Trophoblast cell (in vitro differentiated cells and primary cell): ENCODE data around the gene MAP4K4.
A peak's percentile ranks its signal among the peaks of the same experiment; 100 is the strongest.

Source experiments
- DNase-seq, 2 donors: peaks; one replicate each; pipeline ENCODE4 v3.0.0-alpha.2; 2016
- H2AFZ ChIP-seq: 2 replicates; pipeline ENCODE4 v1.6.1; 2013; ENCODE audit warnings: low read length, moderate library complexity, mild to moderate bottlenecking; ENCODE audit not compliant: insufficient read depth, poor library complexity
- H2AK5ac ChIP-seq: 2 replicates; pipeline ENCODE4 v1.6.1; 2013; ENCODE audit warnings: mild to moderate bottlenecking, low read length
- H2BK120ac ChIP-seq: 2 replicates; pipeline ENCODE4 v1.6.1; 2013; ENCODE audit warnings: low read length, mild to moderate bottlenecking, moderate library complexity; ENCODE audit not compliant: insufficient read depth, poor library complexity
- H2BK12ac ChIP-seq: 2 replicates; pipeline ENCODE4 v1.6.1; 2013; ENCODE audit warnings: mild to moderate bottlenecking, low read length, moderate library complexity
- H2BK5ac ChIP-seq: 2 replicates; pipeline ENCODE4 v1.6.1; 2013; ENCODE audit warnings: low read length, low read depth, moderate library complexity, mild to moderate bottlenecking; ENCODE audit not compliant: poor library complexity
- H3K14ac ChIP-seq: 2 replicates; pipeline ENCODE4 v1.6.1; 2013; ENCODE audit warnings: mild to moderate bottlenecking, low read length
- H3K18ac ChIP-seq: 2 replicates; pipeline ENCODE4 v1.6.1; 2013; ENCODE audit warnings: mild to moderate bottlenecking, low read length
- H3K23ac ChIP-seq: 2 replicates; pipeline ENCODE4 v1.6.1; 2013; ENCODE audit warnings: low read length
- H3K27ac ChIP-seq: 2 replicates; pipeline ENCODE4 v1.5.1; 2013; ENCODE audit warnings: low read depth, mild to moderate bottlenecking, inconsistent platforms, low read length, moderate library complexity
- H3K27me3 ChIP-seq: 2 replicates; pipeline ENCODE4 v1.6.1; 2013; ENCODE audit warnings: inconsistent platforms, mild to moderate bottlenecking, low read length, moderate library complexity; ENCODE audit not compliant: insufficient read depth
- H3K36me3 ChIP-seq, 2 experiments: 1 replicate in 1 of 2; 2 replicates in 1 of 2; pipeline ENCODE4 v1.6.1; 2013; ENCODE audit warnings: low read length in 2 of 2, mild to moderate bottlenecking in 2 of 2, moderate library complexity in 1 of 2; ENCODE audit not compliant: insufficient read depth in 2 of 2, control insufficient read depth in 1 of 2
- H3K4ac ChIP-seq: 2 replicates; pipeline ENCODE4 v1.6.1; 2013; ENCODE audit warnings: low read depth, mild to moderate bottlenecking, low read length, moderate library complexity
- H3K4me1 ChIP-seq, 2 experiments: 1 replicate in 1 of 2; 2 replicates in 1 of 2; pipeline ENCODE4 v1.6.1; 2013; ENCODE audit warnings: low read length in 2 of 2, mild to moderate bottlenecking in 2 of 2, moderate library complexity in 1 of 2; ENCODE audit not compliant: insufficient read depth in 2 of 2, control insufficient read depth in 1 of 2
- H3K4me2 ChIP-seq: 2 replicates; pipeline ENCODE4 v1.6.1; 2013; ENCODE audit warnings: inconsistent platforms, mild to moderate bottlenecking, low read length, moderate library complexity
- H3K4me3 ChIP-seq: 2 replicates; pipeline ENCODE4 v1.5.1; 2013; ENCODE audit warnings: mild to moderate bottlenecking, low read depth, low read length, inconsistent platforms
- H3K79me1 ChIP-seq: one replicate; pipeline ENCODE4 v1.6.1; 2013; ENCODE audit warnings: low read length
- H3K79me2 ChIP-seq: 2 replicates; pipeline ENCODE4 v1.6.1; 2013; ENCODE audit warnings: low read length, mild to moderate bottlenecking; ENCODE audit not compliant: control insufficient read depth, insufficient read depth, poor library complexity
- H3K9ac ChIP-seq: 2 replicates; pipeline ENCODE4 v1.6.1; 2013; ENCODE audit warnings: mild to moderate bottlenecking, low read length
- H3K9me3 ChIP-seq: 2 replicates; pipeline ENCODE4 v1.6.1; 2013; ENCODE audit warnings: low read depth, mild to moderate bottlenecking, control low read depth, inconsistent platforms, low read length; ENCODE audit not compliant: insufficient read depth
- H4K12ac ChIP-seq: 2 replicates; pipeline ENCODE4 v1.6.1; 2013; ENCODE audit warnings: low read depth, mild to moderate bottlenecking, low read length, moderate library complexity
- H4K8ac ChIP-seq: 2 replicates; pipeline ENCODE4 v1.6.1; 2013; ENCODE audit warnings: low read depth, mild to moderate bottlenecking, low read length, moderate library complexity
- H4K91ac ChIP-seq: one replicate; pipeline ENCODE4 v1.6.1; 2013; ENCODE audit warnings: low read depth, mild to moderate bottlenecking, low read length, moderate library complexity
- WGBS: extraction: QIAGEN DNeasy Blood & Tissue Kit; methylation state at CpG from one replicate; pipeline ENCODE4 v1.1.7; 2013; ENCODE audit warnings: missing lambda C conversion rate; ENCODE audit not compliant: insufficient read length, insufficient coverage; ENCODE audit errors: extremely low coverage; 5-methylcytosine and 5-hydroxymethylcytosine counted together

The MAP4K4 gene

GRCh38 chr2:101823859-101824258 is 126.4 kb downstream of the MAP4K4 start:
- H3K4me1 ChIP-seq: peaks cover 9 to 20% of the 10 kb centered on the region in 2 experiments
- H2BK5ac ChIP-seq: no peak overlapping the region
- H3K79me1 ChIP-seq: peaks cover 3% of the 10 kb centered on the region
- no peak overlapping the region for H3K4ac ChIP-seq
- no peak overlapping the region for H3K18ac ChIP-seq
- no peaks in the 10 kb centered on the region for H3K27me3 ChIP-seq
- peaks cover 2% of the 10 kb centered on the region for H3K79me2 ChIP-seq
- H3K9me3 ChIP-seq: no peaks in the 10 kb centered on the region
- no peak for DNase-seq
- no peak overlapping the region for H2AFZ ChIP-seq
- WGBS: no CpG with 5 or more reads among the region's 4 CpGs
- no peak overlapping the region for H4K91ac ChIP-seq
- no peak overlapping the region for H3K9ac ChIP-seq
- H3K36me3 ChIP-seq: peaks cover 0 to 2% of the 10 kb centered on the region in 2 experiments
- H2BK12ac ChIP-seq: no peak overlapping the region
- no peak overlapping the region for H3K4me3 ChIP-seq
- H3K23ac ChIP-seq: no peak overlapping the region
- H2AK5ac ChIP-seq: no peak overlapping the region
- no peak overlapping the region for H3K27ac ChIP-seq
- H3K14ac ChIP-seq: no peak overlapping the region
- no peak overlapping the region for H2BK120ac ChIP-seq
- H3K4me2 ChIP-seq: no peak overlapping the region
- H4K8ac ChIP-seq: no peak overlapping the region
- no peak overlapping the region for H4K12ac ChIP-seq

- Histone ChIP-seq H3K23ac (no peak overlapping the region), H4K8ac (no peak overlapping the region), H4K12ac (no peak overlapping the region), H3K79me1 (peaks cover 5% of the 10 kb centered on the region), H3K4me1 (peaks cover 9 to 18% of the 10 kb centered on the region in 2 experiments), H2AFZ (no peak overlapping the region), H3K4me3 (no peak overlapping the region), H2BK12ac (no peak overlapping the region), H2BK5ac (no peak overlapping the region), H3K36me3 (peaks cover 12 to 19% of the 10 kb centered on the region in 2 experiments), H3K4me2 (no peak overlapping the region), H3K4ac (no peak overlapping the region), H3K14ac (no peak overlapping the region), H3K27ac (peak overlapping the region; percentile 79), H3K9ac (no peak overlapping the region), H4K91ac (no peak overlapping the region), H3K18ac (no peak overlapping the region), H2AK5ac (no peak overlapping the region), H2BK120ac (no peak overlapping the region), H3K79me2 (no peaks in the 10 kb centered on the region), H3K9me3 (no peaks in the 10 kb centered on the region), H3K27me3 (no peaks in the 10 kb centered on the region)
- DNase-seq: no peak
- whole genome bisulfite sequencing: no CpG with 5 or more reads among the region's 2 CpGs
Observed at GRCh38 chr2:101826716-101827115, 129.2 kb downstream of the MAP4K4 start.

- DNase-seq: peak; percentile 43 to 70
- H3K79me1 ChIP-seq: peaks cover 5% of the 10 kb centered on the region
- peak overlapping the region; percentile 87 for H3K18ac ChIP-seq
- no peaks in the 10 kb centered on the region for H3K79me2 ChIP-seq
- peaks cover 9 to 18% of the 10 kb centered on the region in 2 experiments for H3K4me1 ChIP-seq
- peak overlapping the region; percentile 24 for H3K4me2 ChIP-seq
- peak overlapping the region; percentile 79 for H3K27ac ChIP-seq
- H2AFZ ChIP-seq: no peak overlapping the region
- H3K4me3 ChIP-seq: no peak overlapping the region
- H3K14ac ChIP-seq: peak overlapping the region; percentile 77
- no peak overlapping the region for H3K23ac ChIP-seq
- H3K9me3 ChIP-seq: no peaks in the 10 kb centered on the region
- peak overlapping the region; percentile 75 for H2BK12ac ChIP-seq
- H3K27me3 ChIP-seq: no peaks in the 10 kb centered on the region
- no CpG with 5 or more reads among the region's 2 CpGs for WGBS
- peak overlapping the region; percentile 58 for H2BK5ac ChIP-seq
- peak overlapping the region; percentile 60 for H2AK5ac ChIP-seq
- H4K91ac ChIP-seq: peak overlapping the region; percentile 63
- H3K4ac ChIP-seq: peak overlapping the region; percentile 61
- H4K8ac ChIP-seq: peak overlapping the region; percentile 70
- H2BK120ac ChIP-seq: peak overlapping the region; percentile 48
- H3K9ac ChIP-seq: no peak overlapping the region
- peaks cover 13 to 21% of the 10 kb centered on the region in 2 experiments for H3K36me3 ChIP-seq
- no peak overlapping the region for H4K12ac ChIP-seq
Observed at GRCh38 chr2:101827246-101827645, 129.7 kb downstream of the MAP4K4 start.

GRCh38 chr2:101828257-101828656 is 130.8 kb downstream of the MAP4K4 start:
- peaks cover 9 to 14% of the 10 kb centered on the region in 2 experiments for H3K4me1 ChIP-seq
- no peak for DNase-seq
- WGBS: 100% methylated on average over 1 of the region's 5 CpGs

More at GRCh38 chr2:101828257-101828656, 130.8 kb downstream of the MAP4K4 start:
- no peak overlapping the region for H3K14ac ChIP-seq
- no peaks in the 10 kb centered on the region for H3K9me3 ChIP-seq
- no peak overlapping the region for H3K9ac ChIP-seq
- peaks cover 13 to 23% of the 10 kb centered on the region in 2 experiments for H3K36me3 ChIP-seq
- no peak overlapping the region for H4K91ac ChIP-seq
- no peak overlapping the region for H3K4me3 ChIP-seq
- no peak overlapping the region for H2AK5ac ChIP-seq
- H3K4ac ChIP-seq: no peak overlapping the region
- H3K27ac ChIP-seq: no peak overlapping the region
- no peak overlapping the region for H2AFZ ChIP-seq
- no peak overlapping the region for H3K23ac ChIP-seq
- H3K18ac ChIP-seq: no peak overlapping the region
- H2BK120ac ChIP-seq: no peak overlapping the region
- no peak overlapping the region for H3K4me2 ChIP-seq
- no peak overlapping the region for H4K12ac ChIP-seq
- no peaks in the 10 kb centered on the region for H3K79me2 ChIP-seq
- no peak overlapping the region for H2BK12ac ChIP-seq
- H3K27me3 ChIP-seq: no peaks in the 10 kb centered on the region
- peaks cover 5% of the 10 kb centered on the region for H3K79me1 ChIP-seq
- no peak overlapping the region for H4K8ac ChIP-seq
- no peak overlapping the region for H2BK5ac ChIP-seq
